Vagina (tissue), 2 donors: ENCODE results near the gene C10orf143.

Source experiments
- CTCF ChIP-seq, 3 experiments: fragments of 450-650 bp in 2 of 3; fragments of 200-600 bp in 1 of 3; sonication (generic) in 1 of 3; IDR thresholded peaks; one replicate each; pipeline ENCODE4 v1.5.1; 2017 to 2019; ENCODE audit warnings: antibody characterized with exemption in 3 of 3, mild to moderate bottlenecking in 2 of 3, moderate library complexity in 2 of 3
- POLR2AphosphoS5 ChIP-seq, 2 donors: sonication (generic); formaldehyde crosslinking; IDR thresholded peaks; one replicate each; pipeline ENCODE4 v1.9.0; 2017; ENCODE audit warnings: antibody characterized with exemption in 2 of 2, mild to moderate bottlenecking in 2 of 2, low read depth in 1 of 2; ENCODE audit not compliant: insufficient read depth in 1 of 2

GRCh38 chr10:130018730-130019185 is 91.9 kb downstream of the C10orf143 start:
- TF ChIP-seq CTCF (IDR thresholded peaks at IDR 0.05) = no peak
- no peak for TF ChIP-seq POLR2AphosphoS5 (IDR thresholded peaks at IDR 0.05; ENCODE audit: insufficient read depth in 1 of 2, low read depth in 1 of 2)
